H9 (cell line): ENCODE results near the gene PAX8. TPM values are rescaled to one million over a fixed set of nuclear protein-coding genes. Genes with fewer than 3 reads are reported as not detected.

Experiments used
- DNase-seq: peaks from one replicate; pipeline ENCODE4 v3.0.0-alpha.2; 2017
- H2AFZ ChIP-seq: one replicate; pipeline ENCODE4 v1.6.1; 2013; ENCODE audit warnings: mild to moderate bottlenecking, low read length, control low read depth, moderate library complexity
- H2AK5ac ChIP-seq: 2 replicates; pipeline ENCODE4 v1.6.1; 2013; ENCODE audit warnings: low read length, control low read depth, mixed read lengths; ENCODE audit not compliant: insufficient read length
- H2BK120ac ChIP-seq: one replicate; pipeline ENCODE4 v1.6.1; 2013; ENCODE audit warnings: low read depth, mild to moderate bottlenecking, low read length, control low read depth, inconsistent platforms; ENCODE audit not compliant: poor library complexity, severe bottlenecking
- H2BK12ac ChIP-seq: 2 replicates; pipeline ENCODE4 v1.6.1; 2013; ENCODE audit warnings: low read length, control low read depth, mixed read lengths, low read depth; ENCODE audit not compliant: insufficient read length
- H2BK15ac ChIP-seq: 2 replicates; pipeline ENCODE4 v1.6.1; 2013; ENCODE audit warnings: low read depth, low read length, control low read depth
- H2BK20ac ChIP-seq: one replicate; pipeline ENCODE4 v1.6.1; 2013; ENCODE audit warnings: low read depth, mild to moderate bottlenecking, low read length, control low read depth, inconsistent platforms; ENCODE audit not compliant: poor library complexity, severe bottlenecking
- H2BK5ac ChIP-seq: 2 replicates; pipeline ENCODE4 v1.6.1; 2013; ENCODE audit warnings: low read length, control low read depth, mixed read lengths; ENCODE audit not compliant: insufficient read length
- H3K14ac ChIP-seq: 2 replicates; pipeline ENCODE4 v1.6.1; 2013; ENCODE audit warnings: low read length, control low read depth; ENCODE audit not compliant: insufficient read depth
- H3K18ac ChIP-seq: 2 replicates; pipeline ENCODE4 v1.6.1; 2013; ENCODE audit warnings: low read depth, mild to moderate bottlenecking, mixed read lengths, low read length, control low read depth; ENCODE audit not compliant: insufficient read length
- H3K23ac ChIP-seq: 2 replicates; pipeline ENCODE4 v1.6.1; 2013; ENCODE audit warnings: low read length, control low read depth, mixed read lengths, low read depth; ENCODE audit not compliant: insufficient read length
- H3K23me2 ChIP-seq: 2 replicates; pipeline ENCODE4 v1.6.1; 2013; ENCODE audit warnings: low read depth, mild to moderate bottlenecking, mixed read lengths, low read length, control low read depth; ENCODE audit not compliant: insufficient read length, poor library complexity, severe bottlenecking
- H3K27ac ChIP-seq: 2 replicates; pipeline ENCODE4 v1.5.1; 2013; ENCODE audit warnings: low read length, control low read depth, mixed read lengths, low read depth; ENCODE audit not compliant: insufficient read length
- H3K27me3 ChIP-seq: 2 replicates; pipeline ENCODE4 v1.6.1; 2013; ENCODE audit warnings: low read length, control low read depth, inconsistent platforms; ENCODE audit not compliant: insufficient read depth
- H3K4ac ChIP-seq: 2 replicates; pipeline ENCODE4 v1.6.1; 2013; ENCODE audit warnings: low read depth, mild to moderate bottlenecking, control low read depth, inconsistent platforms, low read length, moderate library complexity
- H3K4me1 ChIP-seq: 2 replicates; pipeline ENCODE4 v1.6.1; 2013; ENCODE audit warnings: low read length, control low read depth, inconsistent platforms; ENCODE audit not compliant: insufficient read depth
- H3K4me2 ChIP-seq: 2 replicates; pipeline ENCODE4 v1.6.1; 2013; ENCODE audit warnings: low read length, control low read depth, mixed read lengths; ENCODE audit not compliant: insufficient read length, insufficient read depth
- H3K56ac ChIP-seq: 2 replicates; pipeline ENCODE4 v1.6.1; 2013; ENCODE audit warnings: low read depth, mild to moderate bottlenecking, mixed read lengths, low read length, control low read depth; ENCODE audit not compliant: insufficient read length
- H3K79me1 ChIP-seq: 2 replicates; pipeline ENCODE4 v1.6.1; 2013; ENCODE audit warnings: low read depth, mild to moderate bottlenecking, moderate library complexity, low read length, control low read depth, inconsistent platforms; ENCODE audit not compliant: insufficient read depth, poor library complexity, severe bottlenecking
- H3K79me2 ChIP-seq: 2 replicates; pipeline ENCODE4 v1.6.1; 2013; ENCODE audit warnings: low read length, control low read depth, inconsistent platforms; ENCODE audit not compliant: insufficient read depth
- H3K9ac ChIP-seq: 2 replicates; pipeline ENCODE4 v1.6.1; 2013; ENCODE audit warnings: low read length, control low read depth, mixed read lengths; ENCODE audit not compliant: insufficient read length; ENCODE audit errors: extremely low read depth
- H3K9me3 ChIP-seq: one replicate; pipeline ENCODE4 v1.6.1; 2013; ENCODE audit warnings: low read depth, low read length, inconsistent platforms; ENCODE audit not compliant: control insufficient read depth
- H3T11ph ChIP-seq: one replicate; pipeline ENCODE4 v1.6.1; 2013; ENCODE audit warnings: mild to moderate bottlenecking, low read length, control low read depth, inconsistent platforms
- H4K20me1 ChIP-seq: one replicate; pipeline ENCODE4 v1.6.1; 2013; ENCODE audit not compliant: control insufficient read depth, insufficient read length, insufficient read depth
- H4K5ac ChIP-seq: 2 replicates; pipeline ENCODE4 v1.6.1; 2013; ENCODE audit warnings: low read depth, mild to moderate bottlenecking, mixed read lengths, low read length, control low read depth; ENCODE audit not compliant: insufficient read length
- H4K8ac ChIP-seq: replicated peaks from 2 replicates; pipeline ENCODE4 v1.6.1; 2013; ENCODE audit warnings: low read length, control low read depth, mixed read lengths, low read depth; ENCODE audit not compliant: insufficient read length
- H4K91ac ChIP-seq: 2 replicates; pipeline ENCODE4 v1.6.1; 2013; ENCODE audit warnings: low read depth, mild to moderate bottlenecking, moderate library complexity, mixed read lengths, low read length, control low read depth; ENCODE audit not compliant: insufficient read length
- H3K27ac Mint-ChIP-seq, 3 experiments: 2 replicates in 2 of 3; 3 replicates in 1 of 3; pipeline ENCODE4 v1.8.0; 2020 to 2021; ENCODE audit warnings: mixed read lengths in 3 of 3, mild to moderate bottlenecking in 1 of 3, moderate library complexity in 1 of 3
- H3K27me3 Mint-ChIP-seq: 2 replicates; pipeline ENCODE4 v1.8.0; 2021; ENCODE audit warnings: low read depth, mild to moderate bottlenecking, moderate library complexity, mixed read lengths
- H3K36me3 Mint-ChIP-seq, 3 experiments: 2 replicates in 2 of 3; 3 replicates in 1 of 3; pipeline ENCODE4 v1.8.0; 2020 to 2021; ENCODE audit warnings: low read depth in 3 of 3, mixed read lengths in 3 of 3; ENCODE audit not compliant: insufficient read depth in 1 of 3
- H3K4me1 Mint-ChIP-seq, 2 experiments: 2 replicates each; pipeline ENCODE4 v1.8.0; 2020; ENCODE audit warnings: mixed read lengths in 2 of 2
- H3K4me3 Mint-ChIP-seq, 2 experiments: 2 replicates in 1 of 2; 3 replicates in 1 of 2; pipeline ENCODE4 v1.8.0; 2020 to 2021; ENCODE audit warnings: mild to moderate bottlenecking in 2 of 2, mixed read lengths in 2 of 2, moderate library complexity in 1 of 2
- H3K9me3 Mint-ChIP-seq, 2 experiments: 2 replicates in 1 of 2; 3 replicates in 1 of 2; pipeline ENCODE4 v1.8.0; 2020; ENCODE audit warnings: mild to moderate bottlenecking in 2 of 2, mixed read lengths in 2 of 2, moderate library complexity in 1 of 2
- WGBS: extraction: QIAGEN DNeasy Blood & Tissue Kit; methylation state at CpG from one replicate; pipeline ENCODE4 v1.1.7; 2013; ENCODE audit warnings: missing lambda C conversion rate, low lambda C conversion rate, mixed read lengths; ENCODE audit not compliant: insufficient read length; ENCODE audit errors: extremely low coverage; 5-methylcytosine and 5-hydroxymethylcytosine counted together
- total RNA-seq: library from RNA; stranded (reverse); gene quantifications from 2 replicates; pipeline ENCODE4 v1.2.1, GENCODE V29; 2021
- TF ChIP-seq, protein P1 (sequence below): fragments of 200-600 bp; sonication (generic); conservative IDR thresholded peaks from 3 replicates; pipeline ENCODE4 v1.8.0; 2021; ENCODE audit warnings: antibody characterized with exemption, mild to moderate bottlenecking

PAX8 gene
- total RNA-seq, 1 experiment from 2014 or later, result not detected

DNA sequence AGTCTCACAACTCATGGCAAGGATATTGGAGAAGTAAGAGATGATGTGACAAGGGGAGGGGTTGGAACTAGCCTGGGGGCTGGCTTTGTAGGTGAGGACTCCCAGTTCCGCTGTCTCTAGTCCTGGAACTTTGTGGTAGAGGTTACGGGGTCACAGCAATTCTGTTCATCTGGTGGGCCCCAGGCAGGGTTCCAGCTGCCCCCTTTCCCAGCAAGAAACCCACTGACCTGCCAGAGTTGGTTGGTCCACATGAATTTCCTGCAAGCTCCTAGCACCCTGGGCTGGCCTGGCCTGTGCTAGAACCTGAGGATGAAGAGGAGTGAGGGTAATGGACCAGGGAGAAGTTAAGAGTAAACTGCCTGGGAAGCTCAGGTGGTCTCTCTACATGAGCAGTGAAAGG, 63.7 kb downstream of the PAX8 start:
- H3K27ac Mint-ChIP-seq, result no peak overlapping the region; a peak in 1 of 7 replicates
- no peak overlapping the region for H3K27ac ChIP-seq
- no peak overlapping the region for H2AFZ ChIP-seq
- H3K36me3 Mint-ChIP-seq, result no peaks in the 10 kb centered on the region
- H3T11ph ChIP-seq, result no peak overlapping the region
- H3K56ac ChIP-seq, result no peak overlapping the region
- no peaks in the 10 kb centered on the region for H3K23me2 ChIP-seq
- TF ChIP-seq, protein P1, sequence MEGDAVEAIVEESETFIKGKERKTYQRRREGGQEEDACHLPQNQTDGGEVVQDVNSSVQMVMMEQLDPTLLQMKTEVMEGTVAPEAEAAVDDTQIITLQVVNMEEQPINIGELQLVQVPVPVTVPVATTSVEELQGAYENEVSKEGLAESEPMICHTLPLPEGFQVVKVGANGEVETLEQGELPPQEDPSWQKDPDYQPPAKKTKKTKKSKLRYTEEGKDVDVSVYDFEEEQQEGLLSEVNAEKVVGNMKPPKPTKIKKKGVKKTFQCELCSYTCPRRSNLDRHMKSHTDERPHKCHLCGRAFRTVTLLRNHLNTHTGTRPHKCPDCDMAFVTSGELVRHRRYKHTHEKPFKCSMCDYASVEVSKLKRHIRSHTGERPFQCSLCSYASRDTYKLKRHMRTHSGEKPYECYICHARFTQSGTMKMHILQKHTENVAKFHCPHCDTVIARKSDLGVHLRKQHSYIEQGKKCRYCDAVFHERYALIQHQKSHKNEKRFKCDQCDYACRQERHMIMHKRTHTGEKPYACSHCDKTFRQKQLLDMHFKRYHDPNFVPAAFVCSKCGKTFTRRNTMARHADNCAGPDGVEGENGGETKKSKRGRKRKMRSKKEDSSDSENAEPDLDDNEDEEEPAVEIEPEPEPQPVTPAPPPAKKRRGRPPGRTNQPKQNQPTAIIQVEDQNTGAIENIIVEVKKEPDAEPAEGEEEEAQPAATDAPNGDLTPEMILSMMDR, result no peak
- no peak overlapping the region for H2BK20ac ChIP-seq
- H3K4me1 ChIP-seq, result no peaks in the 10 kb centered on the region; the same call in 1 of the 2 replicates
- H3K4me1 Mint-ChIP-seq, result peaks cover 26 to 56% of the 10 kb centered on the region in 2 experiments
- no peaks in the 10 kb centered on the region for H3K79me2 ChIP-seq
- peaks cover 6% of the 10 kb centered on the region for H3K27me3 Mint-ChIP-seq
- DNase-seq, result no peak
- H4K5ac ChIP-seq, result no peak overlapping the region
- no peak overlapping the region for H4K91ac ChIP-seq
- no peaks in the 10 kb centered on the region for H3K9me3 ChIP-seq
- no peak overlapping the region for H3K9ac ChIP-seq
- no peak overlapping the region for H2BK5ac ChIP-seq
- H3K23ac ChIP-seq, result no peak overlapping the region
- no peak overlapping the region for H2BK120ac ChIP-seq
- no peak overlapping the region for H2BK12ac ChIP-seq
- no peaks in the 10 kb centered on the region for H3K79me1 ChIP-seq
- no peaks in the 10 kb centered on the region for H3K27me3 ChIP-seq
- H3K14ac ChIP-seq, result no peak overlapping the region
- H3K4ac ChIP-seq, result no peak overlapping the region
- H3K18ac ChIP-seq, result no peak overlapping the region
- no peak overlapping the region for H4K8ac ChIP-seq
- no peaks in the 10 kb centered on the region for H4K20me1 ChIP-seq
- H3K9me3 Mint-ChIP-seq, result no peaks in the 10 kb centered on the region
- H3K4me3 Mint-ChIP-seq, result no peak overlapping the region
- H2BK15ac ChIP-seq, result no peak overlapping the region
- no peak overlapping the region for H2AK5ac ChIP-seq
- H3K4me2 ChIP-seq, result no peak overlapping the region
- no CpG with 5 or more reads among the region's 2 CpGs for WGBS
